OCI-LY1 (cell line): ENCODE data around the gene SLC16A6.

Source experiments
- CTCF ChIP-seq: fragments of 200-600 bp; sonication (generic), shearing (Covaris generic); IDR thresholded peaks from 2 replicates; pipeline ENCODE4 v1.5.1; 2017; ENCODE audit warnings: mild to moderate bottlenecking, antibody characterized with exemption, low read length, moderate library complexity, mixed read lengths
- EZH2 ChIP-seq: fragments of 200-600 bp; sonication (generic), shearing (Covaris generic); IDR thresholded peaks from 2 replicates; pipeline ENCODE4 v1.8.0; 2017; ENCODE audit warnings: borderline replicate concordance, mixed run types, mild to moderate bottlenecking, antibody characterized with exemption, low read length, moderate library complexity, mixed read lengths

GRCh38 chr17:68320311-68320865, 29.5 kb upstream of the SLC16A6 start:
- TF ChIP-seq CTCF (no peak), EZH2 (no peak)
